Smooth muscle cell (in vitro differentiated cells): ENCODE measurements around the gene WNT1. TPM values are rescaled to one million over a fixed set of nuclear protein-coding genes. Genes with fewer than 3 reads are reported as not detected.

Experiments used
- DNase-seq: peaks from one replicate; lab custom pipeline; 2025; ENCODE audit not compliant: unreplicated experiment; lab: John Stamatoyannopoulos, UW
- H2AFZ ChIP-seq: fragments of 200-600 bp; sonication (generic); 2 replicates; pipeline ENCODE4 v1.6.0; 2016; ENCODE audit warnings: antibody characterized with exemption, low read depth, mild to moderate bottlenecking
- H3F3A ChIP-seq: fragments of 200-600 bp; sonication (generic); 2 replicates; pipeline ENCODE4 v1.6.0; 2017; ENCODE audit warnings: antibody characterized with exemption, low read depth
- H3K27ac ChIP-seq: fragments of 200-600 bp; sonication (generic); 2 replicates; pipeline ENCODE4 v1.5.1; 2016; ENCODE audit warnings: low read depth, mild to moderate bottlenecking
- H3K27me3 ChIP-seq: fragments of 200-600 bp; sonication (generic); 2 replicates; pipeline ENCODE4 v1.6.1; 2016; ENCODE audit warnings: low read depth, mild to moderate bottlenecking
- H3K36me3 ChIP-seq: fragments of 200-600 bp; sonication (generic); 2 replicates; pipeline ENCODE4 v1.5.1; 2016; ENCODE audit warnings: low read depth
- H3K4me1 ChIP-seq: fragments of 200-600 bp; sonication (generic); 2 replicates; pipeline ENCODE4 v1.5.1; 2016; ENCODE audit warnings: low read depth
- H3K4me2 ChIP-seq: fragments of 200-600 bp; sonication (generic); 2 replicates; pipeline ENCODE4 v1.6.0; 2016; ENCODE audit warnings: mild to moderate bottlenecking
- H3K4me3 ChIP-seq: fragments of 200-600 bp; sonication (generic); 2 replicates; pipeline ENCODE4 v1.5.1; 2016; ENCODE audit warnings: mild to moderate bottlenecking
- H3K79me2 ChIP-seq: fragments of 200-600 bp; sonication (generic); 2 replicates; pipeline ENCODE4 v1.6.0; 2016; ENCODE audit warnings: low read depth, mild to moderate bottlenecking
- H3K9ac ChIP-seq: fragments of 200-600 bp; sonication (generic); 2 replicates; pipeline ENCODE4 v1.6.0; 2016; ENCODE audit warnings: low read depth
- H3K9me3 ChIP-seq: fragments of 200-600 bp; sonication (generic); replicated peaks from 2 replicates; pipeline ENCODE4 v1.5.1; 2016; ENCODE audit warnings: low read depth
- H4K20me1 ChIP-seq: fragments of 200-600 bp; sonication (generic); 2 replicates; pipeline ENCODE4 v1.6.0; 2016; ENCODE audit warnings: low read depth
- CTCF ChIP-seq: fragments of 200-600 bp; sonication (generic); IDR thresholded peaks from 2 replicates; pipeline ENCODE4 v1.5.1; 2017; ENCODE audit warnings: borderline replicate concordance, mild to moderate bottlenecking, antibody characterized with exemption; ENCODE audit not compliant: insufficient read depth, poor library complexity, severe bottlenecking
- WGBS: methylation state at CpG from one replicate; pipeline ENCODE4 v1.1.7; 2016; ENCODE audit warnings: low lambda C conversion rate; 5-methylcytosine and 5-hydroxymethylcytosine counted together
- polyA plus RNA-seq: library from polyadenylated mRNA; unstranded; fragments of >200 nt; fragmentation: Nextera tagmentation; extraction: Ambion mirVana; gene quantifications from 2 replicates; pipeline ENCODE4 v1.2.1, GENCODE V29; 2016
- total RNA-seq: library from RNA; depleted of rRNA; stranded (reverse); fragments of >200 nt; gene quantifications from 2 replicates; pipeline ENCODE4 v1.2.3, GENCODE V29; 2014

The WNT1 gene
- total and polyA plus RNA-seq, 2 experiments from 2014 or later = not detected

GRCh38 chr12:48946943-48947342 lies 31.2 kb upstream of the WNT1 start:
- DNase-seq = no peak
- no peak overlapping the region for H3K4me2 ChIP-seq
- H3K27me3 ChIP-seq = no peaks in the 10 kb centered on the region
- H3F3A ChIP-seq = no peaks in the 10 kb centered on the region
- 93% methylated on average over 6 of the region's 6 CpGs for WGBS
- no peak overlapping the region for H3K27ac ChIP-seq
- H3K79me2 ChIP-seq = peaks cover 91% of the 10 kb centered on the region
- no peaks in the 10 kb centered on the region for H3K4me1 ChIP-seq
- H4K20me1 ChIP-seq = peaks cover 100% of the 10 kb centered on the region
- no peak overlapping the region for H2AFZ ChIP-seq
- TF ChIP-seq CTCF = no peak
- no peaks in the 10 kb centered on the region for H3K36me3 ChIP-seq
- H3K9ac ChIP-seq = no peak overlapping the region
- no peak overlapping the region for H3K4me3 ChIP-seq
- H3K9me3 ChIP-seq = no peaks in the 10 kb centered on the region

GRCh38 chr12:48947727-48948126 lies 30.4 kb upstream of the WNT1 start:
- Histone ChIP-seq H3K27me3 (no peaks in the 10 kb centered on the region), H3F3A (no peaks in the 10 kb centered on the region), H3K9me3 (no peaks in the 10 kb centered on the region), H2AFZ (no peak overlapping the region), H3K36me3 (no peaks in the 10 kb centered on the region), H4K20me1 (peaks cover 100% of the 10 kb centered on the region), H3K4me2 (no peak overlapping the region), H3K4me1 (no peaks in the 10 kb centered on the region), H3K9ac (no peak overlapping the region), H3K27ac (no peak overlapping the region), H3K79me2 (peaks cover 93% of the 10 kb centered on the region), H3K4me3 (no peak overlapping the region)
- no peak for TF ChIP-seq CTCF
- DNase-seq = no peak
- 80% methylated on average over 3 of the region's 3 CpGs for WGBS

GRCh38 chr12:48952691-48953090 lies 25.4 kb upstream of the WNT1 start:
- no peaks in the 10 kb centered on the region for H3K27me3 ChIP-seq
- H2AFZ ChIP-seq = no peak overlapping the region
- no peak for DNase-seq
- H3K4me2 ChIP-seq = no peak overlapping the region
- peaks cover 10% of the 10 kb centered on the region for H3F3A ChIP-seq
- peaks cover 86% of the 10 kb centered on the region for H4K20me1 ChIP-seq
- H3K9ac ChIP-seq = no peak overlapping the region
- H3K9me3 ChIP-seq = no peaks in the 10 kb centered on the region
- H3K79me2 ChIP-seq = peaks cover 83% of the 10 kb centered on the region
- H3K27ac ChIP-seq = no peak overlapping the region
- no peak overlapping the region for H3K4me3 ChIP-seq
- H3K4me1 ChIP-seq = peaks cover 16% of the 10 kb centered on the region
- H3K36me3 ChIP-seq = no peaks in the 10 kb centered on the region
- TF ChIP-seq CTCF = no peak
- 97% methylated on average over 4 of the region's 4 CpGs for WGBS

- TF ChIP-seq CTCF = no peak
- no peak for DNase-seq
- peaks cover 16% of the 10 kb centered on the region for H3K4me1 ChIP-seq
- H3K79me2 ChIP-seq = peaks cover 70% of the 10 kb centered on the region
- no peak overlapping the region for H3K4me2 ChIP-seq
- 98% methylated on average over 3 of the region's 3 CpGs for WGBS
- no peak overlapping the region for H3K4me3 ChIP-seq
- no peak overlapping the region for H3K27ac ChIP-seq
- no peaks in the 10 kb centered on the region for H3K27me3 ChIP-seq
- peaks cover 72% of the 10 kb centered on the region for H4K20me1 ChIP-seq
- H3K9me3 ChIP-seq = no peaks in the 10 kb centered on the region
- H3F3A ChIP-seq = peaks cover 10% of the 10 kb centered on the region
- no peaks in the 10 kb centered on the region for H3K36me3 ChIP-seq
- no peak overlapping the region for H2AFZ ChIP-seq
- H3K9ac ChIP-seq = no peak overlapping the region
Measured at GRCh38 chr12:48954061-48954460, 24.1 kb upstream of the WNT1 start.
